ENCODE results near the gene STX8.

The STX8 gene

GRCh38 chr17:9553596-9553995 is 22.0 kb downstream of the STX8 start:
- DNase-seq, result no peak

GRCh38 chr17:9553181-9553580 is 22.4 kb downstream of the STX8 start:
- DNase-seq, result no peak

- no peak for DNase-seq
Measured at GRCh38 chr17:9549215-9549614, 26.4 kb downstream of the STX8 start.

- DNase-seq, result no peak
Measured at GRCh38 chr17:9544221-9544620, 31.4 kb downstream of the STX8 start.

GRCh38 chr17:9541718-9542117 is 33.9 kb downstream of the STX8 start:
- no peak for DNase-seq

- no peak for DNase-seq
Measured at GRCh38 chr17:9538626-9539025, 37.0 kb downstream of the STX8 start.

GRCh38 chr17:9537177-9537776 is 38.3 kb downstream of the STX8 start:
- DNase-seq, result no peak

GRCh38 chr17:9536061-9536460 is 39.6 kb downstream of the STX8 start:
- no peak for DNase-seq

GRCh38 chr17:9533441-9533840 is 42.2 kb downstream of the STX8 start:
- DNase-seq, result no peak

- DNase-seq, result no peak
Measured at GRCh38 chr17:9532715-9533114, 42.9 kb downstream of the STX8 start.

GRCh38 chr17:9531034-9531433 is 44.6 kb downstream of the STX8 start:
- DNase-seq, result no peak

- no peak for DNase-seq
Measured at GRCh38 chr17:9529033-9529700, 46.5 kb downstream of the STX8 start.

GRCh38 chr17:9527788-9528187 is 47.8 kb downstream of the STX8 start:
- DNase-seq, result no peak

GRCh38 chr17:9522074-9522473 is 53.5 kb downstream of the STX8 start:
- no peak for DNase-seq

- DNase-seq, result no peak
Measured at GRCh38 chr17:9521062-9521461, 54.6 kb downstream of the STX8 start.

GRCh38 chr17:9520649-9521048 is 55.0 kb downstream of the STX8 start:
- no peak for DNase-seq

- no peak for DNase-seq
Measured at GRCh38 chr17:9519583-9520272, 55.9 kb downstream of the STX8 start.

GRCh38 chr17:9517396-9517795 is 58.2 kb downstream of the STX8 start:
- no peak for DNase-seq

- no peak for DNase-seq
Measured at GRCh38 chr17:9513266-9513665, 62.4 kb downstream of the STX8 start.

- no peak for DNase-seq
Measured at GRCh38 chr17:9512323-9513168, 63.1 kb downstream of the STX8 start.

- no peak for DNase-seq
Measured at GRCh38 chr17:9509236-9509816, 66.3 kb downstream of the STX8 start.

- DNase-seq, result no peak
Measured at GRCh38 chr17:9499041-9499440, 76.6 kb downstream of the STX8 start.

- DNase-seq, result no peak
Measured at GRCh38 chr17:9498490-9498889, 77.1 kb downstream of the STX8 start.

All from activated naive CD4-positive, alpha-beta T cell (primary cell).